ENCODE results near the gene CYP24A1. TPM values are rescaled to one million over a fixed set of nuclear protein-coding genes. Genes with fewer than 3 reads are reported as not detected.

Gene CYP24A1
- total RNA-seq, 4 donors from 2014 or later = not detected

GRCh38 chr20:54201268-54201846, 27.6 kb upstream of the CYP24A1 start:
- DNase-seq = no peak
- no peak overlapping the region for H3K4me3 ChIP-seq
- peaks cover 0 to 15% (median 6%) of the 10 kb centered on the region in 4 donors for H3K4me1 ChIP-seq
- no peak overlapping the region for H3K27ac ChIP-seq
- no peaks in the 10 kb centered on the region for H3K27me3 ChIP-seq
- intact Hi-C loops (cut with DNase I; ENCODE audit: low total_unique reads) (no loop called here), in situ Hi-C loops (cut with MboI; ENCODE audit: low pct_ligation_motif_present in 1 of 4, low pct_unique_long_range_greater_than_20kb in 1 of 4, low sequenced_read_pairs in 3 of 4) (loop anchor here in 3 of 4 donors (10.0 to 25.0 kb wide), 2 partner anchors 97 to 639 kb away; no protein-coding TSS in a partner anchor)
- no peaks in the 10 kb centered on the region for H3K36me3 ChIP-seq
- H3K9me3 ChIP-seq = no peaks in the 10 kb centered on the region
- TF ChIP-seq POLR2AphosphoS5 (IDR thresholded peaks at IDR 0.05) (no peak), POLR2A (IDR thresholded peaks at IDR 0.05) (no peak), CTCF (IDR thresholded peaks at IDR 0.05) (no peak), EP300 (IDR thresholded peaks at IDR 0.05; ENCODE audit: low read depth) (no peak)
- 77% methylated on average over 4 of the region's 4 CpGs; no CpG with 5 or more reads in 1 of the 2 donors for WGBS, 2 donors (ENCODE audit: low coverage in 1 of 2)

DNA sequence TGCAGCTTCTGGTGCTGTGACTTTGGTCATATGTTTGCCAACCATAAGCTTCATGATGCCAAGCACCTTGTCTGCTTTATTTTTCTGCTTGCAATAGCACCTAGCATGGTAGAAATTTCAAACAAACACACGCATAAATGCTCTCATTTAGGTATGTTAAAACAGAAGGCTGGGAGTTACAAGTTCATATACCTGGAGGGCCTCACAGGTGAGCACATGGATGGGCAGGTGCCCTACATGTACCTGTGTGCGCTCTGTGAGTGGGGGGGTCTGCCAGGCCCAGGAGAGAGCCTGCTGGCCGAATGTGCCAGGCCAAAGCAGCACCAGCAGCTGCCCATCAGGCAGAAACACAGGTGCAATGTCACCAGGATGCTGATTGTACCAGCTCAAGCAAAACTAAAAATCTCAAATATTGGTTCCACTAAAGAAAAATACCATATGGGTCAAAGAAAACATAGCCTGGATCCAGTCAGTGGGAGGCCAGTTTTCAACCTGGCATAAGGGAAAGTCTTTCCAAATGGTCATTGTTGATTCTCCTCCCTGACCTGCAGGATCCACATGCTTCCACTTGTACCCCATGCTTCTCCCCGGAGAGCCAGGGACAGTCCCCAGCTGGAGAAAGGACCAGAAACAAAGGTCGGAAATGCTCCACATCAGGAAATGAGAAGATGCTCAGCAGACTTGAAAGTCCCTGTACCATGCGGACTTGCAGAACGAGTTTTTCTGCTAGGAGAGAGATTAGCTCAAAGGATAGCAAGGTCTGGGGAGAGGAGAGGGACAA, 26.9 kb upstream of the CYP24A1 start:
- intact Hi-C loops (cut with DNase I; ENCODE audit: low total_unique reads) (no loop called here), in situ Hi-C loops (cut with MboI; ENCODE audit: low pct_ligation_motif_present in 1 of 4, low pct_unique_long_range_greater_than_20kb in 1 of 4, low sequenced_read_pairs in 3 of 4) (loop anchor here in 3 of 4 donors (10.0 to 25.0 kb wide), 2 partner anchors 96 to 638 kb away; no protein-coding TSS in a partner anchor)
- WGBS, 2 donors (ENCODE audit: low coverage in 1 of 2) = 45 to 53% methylated on average over 4 to 7 of the region's 7 CpGs
- Histone ChIP-seq H3K27me3 (no peaks in the 10 kb centered on the region), H3K4me3 (no peak overlapping the region), H3K9me3 (no peaks in the 10 kb centered on the region), H3K27ac (no peak overlapping the region), H3K36me3 (no peaks in the 10 kb centered on the region), H3K4me1 (peaks cover 0 to 15% (median 6%) of the 10 kb centered on the region in 4 donors)
- DNase-seq = peak; percentile 45
- no peak for TF ChIP-seq POLR2A (IDR thresholded peaks at IDR 0.05)
- TF ChIP-seq CTCF (IDR thresholded peaks at IDR 0.05) = no peak
- no peak for TF ChIP-seq EP300 (IDR thresholded peaks at IDR 0.05; ENCODE audit: low read depth)
- no peak for TF ChIP-seq POLR2AphosphoS5 (IDR thresholded peaks at IDR 0.05)

DNA sequence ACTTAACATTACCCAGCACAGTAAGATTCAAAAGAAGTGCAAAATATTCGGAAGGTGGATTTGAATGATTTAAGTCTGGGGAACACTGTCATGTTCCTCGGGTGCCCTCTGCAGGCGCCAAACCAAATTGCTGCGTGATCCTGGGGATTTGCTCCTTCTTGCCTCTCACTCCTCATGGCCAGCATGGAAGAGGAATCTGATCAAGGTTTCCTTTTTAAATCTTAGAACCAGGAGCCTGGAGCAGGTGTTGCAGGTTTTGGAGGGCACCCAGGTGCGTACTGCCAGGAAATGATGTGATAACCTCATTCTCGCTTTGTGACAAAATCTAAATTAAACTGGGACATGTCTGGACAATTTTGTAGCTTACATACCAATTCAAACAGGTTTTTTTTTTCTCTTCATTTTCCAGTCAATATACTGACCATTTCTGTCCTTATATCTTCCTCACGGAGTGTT, 26.0 kb upstream of the CYP24A1 start:
- WGBS, 2 donors (ENCODE audit: low coverage in 1 of 2) = 14 to 43% methylated on average over 3 to 7 of the region's 7 CpGs
- DNase-seq = peak; percentile 85

More for the DNA sequence above, 26.0 kb upstream of the CYP24A1 start:
- intact Hi-C loops (cut with DNase I; ENCODE audit: low total_unique reads) (loop anchor here (5.0 kb wide), 1 partner anchor 102 kb away; no protein-coding TSS in a partner anchor), in situ Hi-C loops (cut with MboI; ENCODE audit: low pct_ligation_motif_present in 1 of 4, low pct_unique_long_range_greater_than_20kb in 1 of 4, low sequenced_read_pairs in 3 of 4) (loop anchor here (5.0 to 25.0 kb wide), 4 partner anchors 95 to 637 kb away; no protein-coding TSS in a partner anchor)
- H3K9me3 ChIP-seq = no peaks in the 10 kb centered on the region
- H3K4me1 ChIP-seq = peaks cover 0 to 15% (median 6%) of the 10 kb centered on the region in 4 donors
- no peak overlapping the region for H3K4me3 ChIP-seq
- peak; percentile 86 to 90 (median 89) for TF ChIP-seq CTCF (IDR thresholded peaks at IDR 0.05)
- TF ChIP-seq POLR2AphosphoS5 (IDR thresholded peaks at IDR 0.05) = no peak
- H3K36me3 ChIP-seq = no peaks in the 10 kb centered on the region
- no peaks in the 10 kb centered on the region for H3K27me3 ChIP-seq
- H3K27ac ChIP-seq = no peak overlapping the region
